Endodermal cell (in vitro differentiated cells): ENCODE measurements around the gene ZC3H10. TPM values are rescaled to one million over a fixed set of nuclear protein-coding genes. Genes with fewer than 3 reads are reported as not detected.

Experiments used
- DNase-seq: peaks from one replicate; pipeline ENCODE4 v3.0.0-alpha.2; 2017
- H3K27ac ChIP-seq: 2 replicates; pipeline ENCODE4 v1.5.1; 2013; ENCODE audit warnings: mild to moderate bottlenecking, low read depth, low read length, moderate library complexity
- H3K27me3 ChIP-seq: 2 replicates; pipeline ENCODE4 v1.6.1; 2013; ENCODE audit warnings: mild to moderate bottlenecking, low read length, moderate library complexity; ENCODE audit not compliant: insufficient read depth, control insufficient read depth, poor library complexity, severe bottlenecking
- H3K36me3 ChIP-seq: 2 replicates; pipeline ENCODE4 v1.7.0; 2013; ENCODE audit warnings: mild to moderate bottlenecking, low read length, moderate library complexity; ENCODE audit not compliant: control insufficient read depth, insufficient read depth
- H3K4me1 ChIP-seq: one replicate; pipeline ENCODE4 v1.7.0; 2013; ENCODE audit warnings: low read length; ENCODE audit not compliant: control insufficient read depth, insufficient read depth
- H3K4me3 ChIP-seq: 2 replicates; pipeline ENCODE4 v1.5.1; 2013; ENCODE audit warnings: mild to moderate bottlenecking, low read length, moderate library complexity
- H3K9ac ChIP-seq: 2 replicates; pipeline ENCODE4 v1.6.1; 2013; ENCODE audit warnings: mild to moderate bottlenecking, low read length, moderate library complexity; ENCODE audit not compliant: poor library complexity, severe bottlenecking; ENCODE audit errors: extremely low read depth
- H3K9me3 ChIP-seq: 2 replicates; pipeline ENCODE4 v1.6.1; 2013; ENCODE audit warnings: mild to moderate bottlenecking, low read length, moderate library complexity; ENCODE audit not compliant: control insufficient read depth
- H3K27ac Mint-ChIP-seq: 2 replicates; pipeline ENCODE4 v1.8.0; 2020; ENCODE audit warnings: mixed read lengths
- H3K27me3 Mint-ChIP-seq: 2 replicates; pipeline ENCODE4 v1.8.0; 2021; ENCODE audit warnings: mild to moderate bottlenecking, mixed read lengths; ENCODE audit not compliant: insufficient read depth
- H3K36me3 Mint-ChIP-seq: 2 replicates; pipeline ENCODE4 v1.8.0; 2020; ENCODE audit warnings: low read depth, mixed read lengths
- H3K4me1 Mint-ChIP-seq: 2 replicates; pipeline ENCODE4 v1.8.0; 2020; ENCODE audit warnings: mixed read lengths
- H3K4me3 Mint-ChIP-seq: 2 replicates; pipeline ENCODE4 v1.8.0; 2020; ENCODE audit warnings: mild to moderate bottlenecking, moderate library complexity, mixed read lengths
- H3K9me3 Mint-ChIP-seq: 2 replicates; pipeline ENCODE4 v1.8.0; 2020; ENCODE audit warnings: mild to moderate bottlenecking, mixed read lengths
- CTCF ChIP-seq: fragments of 200-600 bp; sonication (generic); conservative IDR thresholded peaks from 2 replicates; pipeline ENCODE4 v1.5.0; 2021; ENCODE audit warnings: antibody characterized with exemption, mild to moderate bottlenecking
- WGBS, 2 experiments: methylation state at CpG; one replicate each; pipeline versions ENCODE4 v1.1.5 to v1.1.7; 2013; ENCODE audit warnings: missing lambda C conversion rate in 2 of 2, mixed read lengths in 1 of 2; ENCODE audit not compliant: insufficient coverage in 1 of 2, insufficient read length in 1 of 2; 5-methylcytosine and 5-hydroxymethylcytosine counted together
- total RNA-seq, 2 donors: library from RNA; stranded (reverse); fragmentation: NEBNext Ultra II Directional in 1 of 2; extraction: Animal tissue kit (Norgen Biotek cat#: 25700) in 1 of 2; gene quantifications; 2 replicates in 1 of 2; 3 replicates in 1 of 2; pipeline ENCODE4 v1.2.1, GENCODE V29; 2021

Gene ZC3H10
- total RNA-seq, 2 donors from 2014 or later: 7.9 to 9.1 TPM

- peaks cover 46% of the 10 kb centered on the region for H3K36me3 ChIP-seq
- H3K9me3 ChIP-seq: no peaks in the 10 kb centered on the region
- Mint-ChIP-seq H3K36me3 (peaks cover 47% of the 10 kb centered on the region), H3K9me3 (no peaks in the 10 kb centered on the region), H3K4me3 (no peak overlapping the region), H3K4me1 (no peaks in the 10 kb centered on the region), H3K27ac (no peak overlapping the region), H3K27me3 (no peaks in the 10 kb centered on the region)
- no peak for DNase-seq
- no peak for TF ChIP-seq CTCF
- H3K4me1 ChIP-seq: no peaks in the 10 kb centered on the region
- WGBS, 2 experiments: 95 to 100% methylated on average over 3 of the region's 3 CpGs
- H3K27ac ChIP-seq: no peak overlapping the region
- no peaks in the 10 kb centered on the region for H3K27me3 ChIP-seq
- H3K4me3 ChIP-seq: no peak overlapping the region
- no peak overlapping the region for H3K9ac ChIP-seq
Observed at GRCh38 chr12:56145217-56145616, 27.2 kb downstream of the ZC3H10 start.

GRCh38 chr12:56146492-56147460 lies 28.7 kb downstream of the ZC3H10 start:
- DNase-seq: no peak
- H3K36me3 Mint-ChIP-seq: peaks cover 36% of the 10 kb centered on the region
- TF ChIP-seq CTCF: no peak
- Histone ChIP-seq H3K27me3 (no peaks in the 10 kb centered on the region), H3K36me3 (peaks cover 37% of the 10 kb centered on the region), H3K9ac (no peak overlapping the region), H3K9me3 (no peaks in the 10 kb centered on the region), H3K4me1 (no peaks in the 10 kb centered on the region), H3K27ac (no peak overlapping the region), H3K4me3 (no peak overlapping the region)
- no peaks in the 10 kb centered on the region for H3K9me3 Mint-ChIP-seq
- no peak overlapping the region for H3K4me3 Mint-ChIP-seq
- peaks cover 5% of the 10 kb centered on the region for H3K4me1 Mint-ChIP-seq
- H3K27me3 Mint-ChIP-seq: no peaks in the 10 kb centered on the region
- 91 to 95% methylated on average over 11 of the region's 13 CpGs for WGBS, 2 experiments
- no peak overlapping the region for H3K27ac Mint-ChIP-seq

DNA sequence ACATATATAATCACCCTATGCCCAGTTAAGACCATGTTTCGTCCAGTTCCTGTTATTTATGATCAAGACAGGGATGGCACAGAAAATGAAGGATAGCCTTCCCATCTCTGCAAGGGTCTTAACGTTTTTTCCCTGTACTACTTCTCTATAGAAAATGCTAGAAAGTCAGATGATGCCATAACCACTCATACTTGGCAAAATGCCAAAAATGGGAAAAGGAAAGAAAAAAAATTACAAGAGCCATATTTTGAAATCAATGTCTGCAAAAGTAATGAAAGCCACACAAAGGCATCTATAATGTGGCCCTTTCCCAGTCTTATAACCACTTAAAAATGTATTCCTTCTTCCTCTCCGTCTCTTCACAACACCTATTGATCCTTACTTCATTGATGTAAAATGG lies 32.5 kb downstream of the ZC3H10 start:
- H3K4me3 ChIP-seq: no peak overlapping the region
- H3K27ac Mint-ChIP-seq: no peak overlapping the region
- H3K27me3 ChIP-seq: no peaks in the 10 kb centered on the region
- WGBS, 2 experiments: 87 to 100% methylated on average over 1 to 3 of the region's 3 CpGs
- no peak overlapping the region for H3K27ac ChIP-seq
- H3K4me1 Mint-ChIP-seq: peaks cover 32% of the 10 kb centered on the region
- TF ChIP-seq CTCF: no peak
- H3K9me3 ChIP-seq: no peaks in the 10 kb centered on the region
- no peaks in the 10 kb centered on the region for H3K27me3 Mint-ChIP-seq
- H3K36me3 ChIP-seq: peaks cover 10% of the 10 kb centered on the region
- H3K4me3 Mint-ChIP-seq: no peak overlapping the region
- no peak for DNase-seq
- H3K4me1 ChIP-seq: peaks cover 12% of the 10 kb centered on the region
- no peak overlapping the region for H3K9ac ChIP-seq
- no peaks in the 10 kb centered on the region for H3K9me3 Mint-ChIP-seq
- H3K36me3 Mint-ChIP-seq: peaks cover 8% of the 10 kb centered on the region
